Measurements from ENCODE around the gene HSPB1. TPM values are rescaled to one million over a fixed set of nuclear protein-coding genes. Genes with fewer than 3 reads are reported as not detected.
"Not testable (repeated sequence)": the region's sequence is repeated elsewhere in the genome, so short reads cannot be mapped to it uniquely, and the experiment has no call there.

HSPB1 gene
- total RNA-seq, 1 experiment from 2014 or later, result 116 TPM

GRCh38 chr7:76272142-76272541 lies 30.3 kb upstream of the HSPB1 start:
- H3K4me1 ChIP-seq, result no peaks in the 10 kb centered on the region
- H3K27me3 ChIP-seq, result peaks cover 13% of the 10 kb centered on the region; the same call in 1 of the 2 replicates
- H3K36me3 ChIP-seq, result no peaks in the 10 kb centered on the region
- no peak for DNase-seq
- no peak overlapping the region for H3K4me3 ChIP-seq
- H3K27ac ChIP-seq, result no peak overlapping the region
- H3K9me3 ChIP-seq (replicated peaks), result no peaks in the 10 kb centered on the region

GRCh38 chr7:76272851-76273497 lies 29.5 kb upstream of the HSPB1 start:
- H3K4me3 ChIP-seq, result no peak overlapping the region
- DNase-seq, result no peak
- no peak overlapping the region for H3K27ac ChIP-seq
- H3K9me3 ChIP-seq (replicated peaks), result no peaks in the 10 kb centered on the region
- H3K27me3 ChIP-seq, result peaks cover 13% of the 10 kb centered on the region; the same call in 1 of the 2 replicates
- H3K36me3 ChIP-seq, result no peaks in the 10 kb centered on the region
- no peaks in the 10 kb centered on the region for H3K4me1 ChIP-seq

- Histone ChIP-seq H3K9me3 (replicated peaks) (no peaks in the 10 kb centered on the region), H3K27me3 (peaks cover 14% of the 10 kb centered on the region; the same call in 1 of the 2 replicates), H3K36me3 (no peaks in the 10 kb centered on the region)
These were observed 29.0 kb upstream of the HSPB1 start for GRCh38 chr7:76273503-76273902.

GRCh38 chr7:76278540-76278939 lies 23.9 kb upstream of the HSPB1 start:
- no peak for DNase-seq
- Histone ChIP-seq H3K4me1 (no peaks in the 10 kb centered on the region), H3K27ac (no peak overlapping the region), H3K27me3 (peaks cover 16% of the 10 kb centered on the region), H3K36me3 (no peaks in the 10 kb centered on the region), H3K9me3 (replicated peaks) (no peaks in the 10 kb centered on the region), H3K4me3 (no peak overlapping the region)

More at GRCh38 chr7:76273503-76273902, 29.0 kb upstream of the HSPB1 start:
- DNase-seq, result no peak
- no peak overlapping the region for H3K27ac ChIP-seq
- H3K4me3 ChIP-seq, result no peak overlapping the region
- H3K4me1 ChIP-seq, result no peaks in the 10 kb centered on the region

GRCh38 chr7:76280408-76280807 lies 22.1 kb upstream of the HSPB1 start:
- Histone ChIP-seq H3K9me3 (replicated peaks) (no peaks in the 10 kb centered on the region), H3K4me1 (no peaks in the 10 kb centered on the region), H3K27me3 (peaks cover 14% of the 10 kb centered on the region), H3K4me3 (no peak overlapping the region), H3K36me3 (no peaks in the 10 kb centered on the region), H3K27ac (no peak overlapping the region)
- DNase-seq, result no peak

GRCh38 chr7:76281006-76281705 lies 21.3 kb upstream of the HSPB1 start:
- no peaks in the 10 kb centered on the region for H3K36me3 ChIP-seq
- H3K4me3 ChIP-seq, result peak overlapping the region; percentile 30; the same call in 1 of the 2 replicates
- no peaks in the 10 kb centered on the region for H3K9me3 ChIP-seq (replicated peaks)
- no peak for DNase-seq
- H3K4me1 ChIP-seq, result no peaks in the 10 kb centered on the region
- peaks cover 14% of the 10 kb centered on the region for H3K27me3 ChIP-seq
- no peak overlapping the region for H3K27ac ChIP-seq

GRCh38 chr7:76281706-76282343 lies 20.6 kb upstream of the HSPB1 start:
- Histone ChIP-seq H3K4me1 (no peaks in the 10 kb centered on the region), H3K4me3 (no peak overlapping the region), H3K36me3 (no peaks in the 10 kb centered on the region), H3K9me3 (replicated peaks) (no peaks in the 10 kb centered on the region), H3K27me3 (peaks cover 14% of the 10 kb centered on the region), H3K27ac (no peak overlapping the region)
- no peak for DNase-seq

- H3K4me1 ChIP-seq, result no peaks in the 10 kb centered on the region
- H3K27me3 ChIP-seq, result peaks cover 14% of the 10 kb centered on the region
- H3K9me3 ChIP-seq (replicated peaks), result no peaks in the 10 kb centered on the region
- no peaks in the 10 kb centered on the region for H3K36me3 ChIP-seq
- peak overlapping the region; percentile 40 for H3K4me3 ChIP-seq
- H3K27ac ChIP-seq, result no peak overlapping the region
- no peak for DNase-seq
These were observed 19.9 kb upstream of the HSPB1 start for GRCh38 chr7:76282344-76283253.

- Histone ChIP-seq H3K9me3 (replicated peaks) (no peaks in the 10 kb centered on the region), H3K27ac (no peak overlapping the region), H3K36me3 (no peaks in the 10 kb centered on the region), H3K27me3 (peaks cover 13% of the 10 kb centered on the region), H3K4me3 (no peak overlapping the region), H3K4me1 (no peaks in the 10 kb centered on the region)
- no peak for DNase-seq
These were observed 19.0 kb upstream of the HSPB1 start for GRCh38 chr7:76283254-76284159.

GRCh38 chr7:76285604-76286374 lies 16.7 kb upstream of the HSPB1 start:
- DNase-seq, result no peak
- H3K27me3 ChIP-seq, result peaks cover 8% of the 10 kb centered on the region

GRCh38 chr7:76286842-76287403 lies 15.6 kb upstream of the HSPB1 start:
- Histone ChIP-seq H3K27me3 (peaks cover 4% of the 10 kb centered on the region; the same call in 1 of the 2 replicates), H3K36me3 (no peaks in the 10 kb centered on the region), H3K4me1 (peaks cover 5% of the 10 kb centered on the region), H3K27ac (no peak overlapping the region), H3K4me3 (no peak overlapping the region), H3K9me3 (replicated peaks) (no peaks in the 10 kb centered on the region)
- no peak for DNase-seq

More at GRCh38 chr7:76285604-76286374, 16.7 kb upstream of the HSPB1 start:
- Histone ChIP-seq H3K9me3 (replicated peaks) (no peaks in the 10 kb centered on the region), H3K36me3 (no peaks in the 10 kb centered on the region), H3K4me3 (no peak overlapping the region), H3K27ac (no peak overlapping the region), H3K4me1 (no peaks in the 10 kb centered on the region)

- H3K4me3 ChIP-seq; H3K27me3 ChIP-seq; H3K36me3 ChIP-seq; DNase-seq; H3K9me3 ChIP-seq (replicated peaks): not testable (repeated sequence)
- H3K4me1 ChIP-seq, result peaks cover 16% of the 10 kb centered on the region
- H3K27ac ChIP-seq, result 0 out of 2 replicates have a peak overlapping the region, but pooled peaks have one; percentile 14
These were observed 11.6 kb upstream of the HSPB1 start for GRCh38 chr7:76290847-76291350.

Measured in SJCRH30 (cell line).